HG02870 (cell line): ENCODE measurements around the gene PYHIN1.

Source experiments
- ATAC-seq: cut with Tn5 transposase; IDR thresholded peaks from one replicate; pipeline ENCODE4 v1.9.1; 2021; ENCODE audit warnings: mild to moderate bottlenecking, moderate library complexity; ENCODE audit not compliant: unreplicated experiment

The PYHIN1 gene

GRCh38 chr1:159011751-159012150 lies 80.4 kb downstream of the PYHIN1 start:
- ATAC-seq = no peak

GRCh38 chr1:159012495-159012894 lies 81.1 kb downstream of the PYHIN1 start:
- no peak for ATAC-seq

DNA sequence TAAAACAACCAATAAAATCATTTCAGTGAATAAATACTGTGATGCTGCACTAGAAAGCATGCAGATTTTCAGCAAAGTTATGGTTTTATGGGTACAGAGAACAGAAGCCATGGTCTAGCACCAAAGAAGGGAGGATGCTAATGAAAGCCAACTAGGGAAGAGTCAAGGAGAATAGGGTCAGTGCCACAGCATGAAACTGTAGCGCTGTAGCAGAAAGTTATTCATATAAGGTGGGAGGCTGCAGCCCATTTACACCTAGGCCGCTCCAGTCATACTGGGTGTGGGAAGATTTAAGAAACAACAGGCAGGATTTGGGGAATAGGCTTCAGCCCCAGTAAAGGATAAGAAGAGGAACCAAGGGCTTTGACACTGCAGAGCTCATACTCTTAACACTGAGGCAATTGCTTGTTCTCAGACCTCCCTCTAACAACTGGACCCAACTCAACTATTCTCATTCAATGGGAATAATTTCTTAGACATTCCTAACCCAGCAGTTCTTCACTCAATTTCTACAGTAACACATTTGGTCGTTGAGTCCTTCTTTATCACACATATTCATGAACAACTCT lies 82.7 kb downstream of the PYHIN1 start:
- no peak for ATAC-seq

GRCh38 chr1:159014851-159015250 lies 83.5 kb downstream of the PYHIN1 start:
- no peak for ATAC-seq

DNA sequence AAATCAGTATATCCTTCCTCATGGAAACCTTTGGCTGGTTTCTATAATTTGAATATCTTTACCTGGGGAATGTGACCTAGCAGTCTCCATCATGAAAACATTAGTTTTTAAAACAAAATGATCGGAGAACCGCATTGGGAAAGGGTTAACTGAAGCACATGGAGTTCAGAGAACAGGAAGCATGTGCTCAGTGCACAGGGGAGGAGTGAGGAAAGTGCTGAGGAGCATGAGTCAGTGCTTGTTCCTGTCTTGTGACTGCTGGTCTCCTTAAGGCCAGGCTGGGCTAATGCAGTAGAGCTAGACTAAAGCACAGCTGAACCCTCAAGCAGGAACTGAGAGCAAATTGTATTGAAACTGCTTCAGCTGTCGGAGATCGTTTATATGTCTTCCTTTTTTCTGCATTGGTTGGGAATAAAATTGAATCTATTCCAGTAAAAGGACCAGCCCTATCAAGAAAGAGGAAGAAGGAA lies 84.1 kb downstream of the PYHIN1 start:
- peak; percentile 97 for ATAC-seq

GRCh38 chr1:159023723-159024122 lies 92.4 kb downstream of the PYHIN1 start:
- ATAC-seq = no peak

GRCh38 chr1:159025043-159025442 lies 93.7 kb downstream of the PYHIN1 start:
- no peak for ATAC-seq
